WTC11 (cell line): ENCODE data around the gene UNC13D. TPM values are rescaled to one million over a fixed set of nuclear protein-coding genes. Genes with fewer than 3 reads are reported as not detected.

Experiments
- ATAC-seq: fragments of 200-7000 bp; cut with Tn5 transposase; 2 replicates; pipeline ENCODE4 v1.10.0; 2021; ENCODE audit warnings: mild to moderate bottlenecking, moderate library complexity
- CTCF ChIA-PET: fragments of 300-600 bp; sonication (Branson Sonifier 250); formaldehyde crosslinking; loops from one replicate; lab custom pipeline; 2021; ENCODE audit warnings: antibody characterized with exemption; lab: Charles Lee
- POLR2A ChIA-PET: fragments of 350-600 bp; sonication (Branson Sonifier 250); formaldehyde crosslinking; loops from one replicate; lab custom pipeline; 2021; ENCODE audit warnings: antibody characterized with exemption; lab: Charles Lee
- DNase-seq: peaks from one replicate; pipeline ENCODE4 v3.0.0; 2021; ENCODE audit warnings: low spot score
- H3K27ac Mint-ChIP-seq: 2 replicates; pipeline ENCODE4 v1.8.0; 2021; ENCODE audit warnings: mixed read lengths
- H3K27me3 Mint-ChIP-seq: 2 replicates; pipeline ENCODE4 v1.8.0; 2021; ENCODE audit warnings: low read depth, mild to moderate bottlenecking, moderate library complexity, mixed read lengths
- H3K36me3 Mint-ChIP-seq: 2 replicates; pipeline ENCODE4 v1.8.0; 2021; ENCODE audit warnings: mixed read lengths
- H3K4me1 Mint-ChIP-seq: 2 replicates; pipeline ENCODE4 v1.8.0; 2022; ENCODE audit warnings: mixed read lengths
- H3K4me3 Mint-ChIP-seq: 2 replicates; pipeline ENCODE4 v1.8.0; 2021; ENCODE audit warnings: mild to moderate bottlenecking, moderate library complexity, mixed read lengths
- H3K9me3 Mint-ChIP-seq: 2 replicates; pipeline ENCODE4 v1.8.0; 2021; ENCODE audit warnings: mixed read lengths
- ATF2 ChIP-seq: sonication (generic); formaldehyde crosslinking; IDR thresholded peaks from 2 replicates; pipeline ENCODE4 v1.8.1; 2022; ENCODE audit warnings: low read depth, missing genetic modification reagents, borderline replicate concordance
- CTCF ChIP-seq: fragments of 200-600 bp; IDR thresholded peaks from 2 replicates; pipeline ENCODE4 v1.8.0; 2022; ENCODE audit warnings: antibody characterized with exemption
- ERG ChIP-seq: fragments of 250-450 bp; sonication (Bioruptor Pico); IDR thresholded peaks from 2 replicates; pipeline ENCODE4 v1.8.0; 2021; ENCODE audit warnings: mild to moderate bottlenecking
- ESRRA ChIP-seq: sonication (generic); formaldehyde crosslinking; IDR thresholded peaks from 2 replicates; pipeline ENCODE4 v1.8.1; 2022; ENCODE audit warnings: mild to moderate bottlenecking, missing genetic modification reagents, borderline replicate concordance
- ETV6 ChIP-seq: sonication (generic); formaldehyde crosslinking; IDR thresholded peaks from 2 replicates; pipeline ENCODE4 v1.8.1; 2022; ENCODE audit warnings: mild to moderate bottlenecking, missing genetic modification reagents
- FOXK1 ChIP-seq: sonication (generic); formaldehyde crosslinking; IDR thresholded peaks from 2 replicates; pipeline ENCODE4 v1.8.0; 2022; ENCODE audit warnings: mild to moderate bottlenecking, moderate library complexity, missing genetic modification reagents
- GABPB1 ChIP-seq: sonication (generic); formaldehyde crosslinking; IDR thresholded peaks from 2 replicates; pipeline ENCODE4 v1.8.1; 2023; ENCODE audit warnings: mild to moderate bottlenecking, missing genetic modification reagents
- KAT7 ChIP-seq: sonication (generic); formaldehyde crosslinking; IDR thresholded peaks from 2 replicates; pipeline ENCODE4 v1.8.1; 2023; ENCODE audit warnings: missing genetic modification reagents, mild to moderate bottlenecking, borderline replicate concordance
- NFYB ChIP-seq: sonication (generic); formaldehyde crosslinking; conservative IDR thresholded peaks from 2 replicates; pipeline ENCODE4 v1.8.0; 2022; ENCODE audit warnings: low read depth, missing genetic modification reagents
- SMAD4 ChIP-seq: sonication (generic); formaldehyde crosslinking; IDR thresholded peaks from 2 replicates; pipeline ENCODE4 v1.8.0; 2022; ENCODE audit warnings: mild to moderate bottlenecking, missing genetic modification reagents
- SP1 ChIP-seq: sonication (generic); formaldehyde crosslinking; conservative IDR thresholded peaks from 2 replicates; pipeline ENCODE4 v1.8.1; 2022; ENCODE audit warnings: missing genetic modification reagents
- STAT6 ChIP-seq: sonication (generic); formaldehyde crosslinking; conservative IDR thresholded peaks from 2 replicates; pipeline ENCODE4 v1.8.1; 2023; ENCODE audit warnings: mild to moderate bottlenecking, low read depth, missing genetic modification reagents, moderate library complexity
- ZNF281 ChIP-seq: sonication (generic); formaldehyde crosslinking; IDR thresholded peaks from 2 replicates; pipeline ENCODE4 v1.8.0; 2023; ENCODE audit warnings: mild to moderate bottlenecking, missing genetic modification reagents
- total RNA-seq: library from RNA; stranded (reverse); gene quantifications from 3 replicates; pipeline ENCODE4 v1.2.3, GENCODE V29; 2021
- TF ChIP-seq, protein P1 (sequence below): fragments of 250-450 bp; sonication (Bioruptor Pico); IDR thresholded peaks from 2 replicates; pipeline ENCODE4 v1.9.0; 2021; ENCODE audit warnings: moderate library complexity, mild to moderate bottlenecking, inconsistent platforms, borderline replicate concordance
- TF ChIP-seq, protein P2 (sequence below): sonication (generic); formaldehyde crosslinking; IDR thresholded peaks from 2 replicates; pipeline ENCODE4 v1.8.1; 2023; ENCODE audit warnings: mild to moderate bottlenecking, missing genetic modification reagents
- TF ChIP-seq, protein P3 (sequence below): sonication (generic); formaldehyde crosslinking; IDR thresholded peaks from 2 replicates; pipeline ENCODE4 v1.8.1; 2022; ENCODE audit warnings: low read depth, mild to moderate bottlenecking, moderate library complexity, missing genetic modification reagents, borderline replicate concordance
- TF ChIP-seq, protein P4 (sequence below): fragments of 250-450 bp; sonication (Bioruptor Pico); IDR thresholded peaks from 2 replicates; pipeline ENCODE4 v2.1.2; 2022; ENCODE audit warnings: mild to moderate bottlenecking, moderate library complexity

The UNC13D gene
- total RNA-seq, 1 experiment from 2014 or later: 13.1 TPM

GRCh38 chr17:75837899-75838298 lies 6.3 kb downstream of the UNC13D start:
- DNase-seq (no peak), ATAC-seq (no peak)
- POLR2A ChIA-PET: no interaction called here
- Mint-ChIP-seq H3K27ac (no peak overlapping the region), H3K4me1 (peaks cover 13% of the 10 kb centered on the region), H3K4me3 (no peak overlapping the region), H3K36me3 (no peaks in the 10 kb centered on the region), H3K9me3 (no peaks in the 10 kb centered on the region), H3K27me3 (no peaks in the 10 kb centered on the region)
- CTCF ChIA-PET: interaction anchor here (0.7 to 6.6 kb wide), 4 partner anchors 9 to 210 kb away, joined by 3 to 76 read pairs (median 14); partner anchors contain the start of gene UNC13D
- no peak for TF ChIP-seq NFYB (CRISPR knock-in tag)
- no peak for TF ChIP-seq CTCF
- no peak for TF ChIP-seq ESRRA
- TF ChIP-seq ZNF281 (CRISPR knock-in tag): no peak
- no peak for TF ChIP-seq SP1 (CRISPR knock-in tag)
- TF ChIP-seq, protein P1, sequence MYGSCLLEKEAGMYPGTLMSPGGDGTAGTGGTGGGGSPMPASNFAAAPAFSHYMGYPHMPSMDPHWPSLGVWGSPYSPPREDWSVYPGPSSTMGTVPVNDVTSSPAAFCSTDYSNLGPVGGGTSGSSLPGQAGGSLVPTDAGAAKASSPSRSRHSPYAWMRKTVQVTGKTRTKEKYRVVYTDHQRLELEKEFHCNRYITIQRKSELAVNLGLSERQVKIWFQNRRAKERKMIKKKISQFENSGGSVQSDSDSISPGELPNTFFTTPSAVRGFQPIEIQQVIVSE (CRISPR knock-in tag): no peak
- TF ChIP-seq ETV6 (CRISPR knock-in tag): no peak
- TF ChIP-seq, protein P2, sequence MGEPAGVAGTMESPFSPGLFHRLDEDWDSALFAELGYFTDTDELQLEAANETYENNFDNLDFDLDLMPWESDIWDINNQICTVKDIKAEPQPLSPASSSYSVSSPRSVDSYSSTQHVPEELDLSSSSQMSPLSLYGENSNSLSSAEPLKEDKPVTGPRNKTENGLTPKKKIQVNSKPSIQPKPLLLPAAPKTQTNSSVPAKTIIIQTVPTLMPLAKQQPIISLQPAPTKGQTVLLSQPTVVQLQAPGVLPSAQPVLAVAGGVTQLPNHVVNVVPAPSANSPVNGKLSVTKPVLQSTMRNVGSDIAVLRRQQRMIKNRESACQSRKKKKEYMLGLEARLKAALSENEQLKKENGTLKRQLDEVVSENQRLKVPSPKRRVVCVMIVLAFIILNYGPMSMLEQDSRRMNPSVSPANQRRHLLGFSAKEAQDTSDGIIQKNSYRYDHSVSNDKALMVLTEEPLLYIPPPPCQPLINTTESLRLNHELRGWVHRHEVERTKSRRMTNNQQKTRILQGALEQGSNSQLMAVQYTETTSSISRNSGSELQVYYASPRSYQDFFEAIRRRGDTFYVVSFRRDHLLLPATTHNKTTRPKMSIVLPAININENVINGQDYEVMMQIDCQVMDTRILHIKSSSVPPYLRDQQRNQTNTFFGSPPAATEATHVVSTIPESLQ (CRISPR knock-in tag): no peak
- TF ChIP-seq KAT7: no peak
- no peak for TF ChIP-seq GABPB1 (CRISPR knock-in tag)
- TF ChIP-seq, protein P3, sequence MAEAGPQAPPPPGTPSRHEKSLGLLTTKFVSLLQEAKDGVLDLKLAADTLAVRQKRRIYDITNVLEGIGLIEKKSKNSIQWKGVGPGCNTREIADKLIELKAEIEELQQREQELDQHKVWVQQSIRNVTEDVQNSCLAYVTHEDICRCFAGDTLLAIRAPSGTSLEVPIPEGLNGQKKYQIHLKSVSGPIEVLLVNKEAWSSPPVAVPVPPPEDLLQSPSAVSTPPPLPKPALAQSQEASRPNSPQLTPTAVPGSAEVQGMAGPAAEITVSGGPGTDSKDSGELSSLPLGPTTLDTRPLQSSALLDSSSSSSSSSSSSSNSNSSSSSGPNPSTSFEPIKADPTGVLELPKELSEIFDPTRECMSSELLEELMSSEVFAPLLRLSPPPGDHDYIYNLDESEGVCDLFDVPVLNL (CRISPR knock-in tag): no peak
- TF ChIP-seq STAT6 (CRISPR knock-in tag): no peak
- no peak for TF ChIP-seq ATF2 (CRISPR knock-in tag)
- TF ChIP-seq FOXK1 (CRISPR knock-in tag): no peak
- no peak for TF ChIP-seq ERG (CRISPR knock-in tag)
- TF ChIP-seq SMAD4 (CRISPR knock-in tag): no peak
- TF ChIP-seq, protein P4, sequence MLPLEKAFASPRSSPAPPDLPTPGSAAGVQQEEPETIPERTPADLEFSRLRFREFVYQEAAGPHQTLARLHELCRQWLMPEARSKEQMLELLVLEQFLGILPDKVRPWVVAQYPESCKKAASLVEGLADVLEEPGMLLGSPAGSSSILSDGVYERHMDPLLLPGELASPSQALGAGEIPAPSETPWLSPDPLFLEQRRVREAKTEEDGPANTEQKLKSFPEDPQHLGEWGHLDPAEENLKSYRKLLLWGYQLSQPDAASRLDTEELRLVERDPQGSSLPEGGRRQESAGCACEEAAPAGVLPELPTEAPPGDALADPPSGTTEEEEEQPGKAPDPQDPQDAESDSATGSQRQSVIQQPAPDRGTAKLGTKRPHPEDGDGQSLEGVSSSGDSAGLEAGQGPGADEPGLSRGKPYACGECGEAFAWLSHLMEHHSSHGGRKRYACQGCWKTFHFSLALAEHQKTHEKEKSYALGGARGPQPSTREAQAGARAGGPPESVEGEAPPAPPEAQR: no peak
